Liver (tissue), 9 donors: Measurements from ENCODE around the gene DCST2. TPM values are rescaled to one million over a fixed set of nuclear protein-coding genes. Genes with fewer than 3 reads are reported as not detected.

ENCODE experiments used
- DNase-seq: peaks from one replicate; pipeline ENCODE4 v3.0.0-alpha.2; 2017; ENCODE audit warnings: low spot score
- H3K27ac ChIP-seq, 2 donors: one replicate each; pipeline ENCODE4 v1.7.0; 2013; ENCODE audit warnings: inconsistent platforms in 2 of 2, low read length in 2 of 2, control low read depth in 1 of 2, low read depth in 1 of 2, mild to moderate bottlenecking in 1 of 2
- H3K27me3 ChIP-seq, 4 donors: one replicate each; pipeline versions ENCODE4 v1.6.1 to v1.7.0; 2013; ENCODE audit warnings: low read length in 3 of 4, inconsistent platforms in 1 of 4, mild to moderate bottlenecking in 1 of 4, moderate library complexity in 1 of 4; ENCODE audit not compliant: control insufficient read depth in 4 of 4, insufficient read depth in 4 of 4
- H3K36me3 ChIP-seq, 4 donors: one replicate each; pipeline versions ENCODE4 v1.6.1 to v1.7.0; 2013; ENCODE audit warnings: low read length in 3 of 4, mild to moderate bottlenecking in 3 of 4, low read depth in 1 of 4, moderate library complexity in 1 of 4; ENCODE audit not compliant: control insufficient read depth in 4 of 4, insufficient read depth in 3 of 4
- H3K4me1 ChIP-seq, 4 donors: one replicate each; pipeline versions ENCODE4 v1.6.1 to v1.7.0; 2013; ENCODE audit warnings: low read length in 3 of 4, mild to moderate bottlenecking in 3 of 4, moderate library complexity in 1 of 4; ENCODE audit not compliant: control insufficient read depth in 4 of 4, insufficient read depth in 4 of 4
- H3K4me3 ChIP-seq, 3 donors: one replicate each; pipeline versions ENCODE4 v1.6.1 to v1.7.0; 2013; ENCODE audit warnings: low read length in 3 of 3, control low read depth in 1 of 3, low read depth in 1 of 3, mild to moderate bottlenecking in 1 of 3
- H3K9ac ChIP-seq, 2 donors: one replicate each; pipeline ENCODE4 v1.7.0; 2013; ENCODE audit warnings: low read length in 2 of 2, mild to moderate bottlenecking in 2 of 2, moderate library complexity in 2 of 2, control low read depth in 1 of 2, low read depth in 1 of 2
- H3K9me3 ChIP-seq, 4 donors: one replicate each; pipeline versions ENCODE4 v1.6.1 to v1.7.0; 2013; ENCODE audit warnings: low read length in 3 of 4; ENCODE audit not compliant: control insufficient read depth in 4 of 4
- ATF3 ChIP-seq: IDR thresholded peaks from 2 replicates; pipeline ENCODE4 v1.6.1; 2016; ENCODE audit warnings: antibody characterized with exemption
- CTCF ChIP-seq: fragments of 150-350 bp; IDR thresholded peaks from 2 replicates; pipeline ENCODE4 v1.5.1; 2017; ENCODE audit warnings: improper control_type of control experiment, low read depth, low read length; ENCODE audit not compliant: missing input control
- EGR1 ChIP-seq, 2 donors: IDR thresholded peaks; 2 replicates each; pipeline ENCODE4 v1.6.1; 2016 to 2018; ENCODE audit warnings: antibody characterized with exemption in 2 of 2, low read depth in 2 of 2
- FOXA1 ChIP-seq: IDR thresholded peaks from 2 replicates; pipeline ENCODE4 v1.6.1; 2016; ENCODE audit warnings: antibody characterized with exemption
- FOXA2 ChIP-seq: IDR thresholded peaks from 2 replicates; pipeline ENCODE4 v1.6.1; 2016; ENCODE audit warnings: antibody characterized with exemption
- GABPA ChIP-seq, 2 donors: IDR thresholded peaks in 1 of 2; conservative IDR thresholded peaks in 1 of 2; 2 replicates each; pipeline ENCODE4 v1.6.1; 2016; ENCODE audit warnings: antibody characterized with exemption in 2 of 2, mild to moderate bottlenecking in 1 of 2, moderate library complexity in 1 of 2
- HNF4G ChIP-seq: IDR thresholded peaks from 2 replicates; pipeline ENCODE4 v1.6.1; 2016; ENCODE audit warnings: antibody characterized with exemption
- JUND ChIP-seq, 2 donors: IDR thresholded peaks; 2 replicates each; pipeline ENCODE4 v1.6.1; 2016; ENCODE audit warnings: antibody characterized with exemption in 2 of 2
- MAX ChIP-seq: IDR thresholded peaks from 2 replicates; pipeline ENCODE4 v1.6.1; 2016; ENCODE audit warnings: antibody characterized with exemption
- NR2F2 ChIP-seq: IDR thresholded peaks from 2 replicates; pipeline ENCODE4 v1.6.1; 2016; ENCODE audit warnings: antibody characterized with exemption
- RAD21 ChIP-seq, 2 donors: IDR thresholded peaks; 2 replicates each; pipeline ENCODE4 v1.6.1; 2016; ENCODE audit warnings: antibody characterized with exemption in 2 of 2, mild to moderate bottlenecking in 2 of 2
- REST ChIP-seq: IDR thresholded peaks from 2 replicates; pipeline ENCODE4 v1.6.1; 2016; ENCODE audit warnings: antibody characterized with exemption, mild to moderate bottlenecking
- RXRA ChIP-seq, 2 donors: IDR thresholded peaks; 2 replicates each; pipeline ENCODE4 v1.6.1; 2017 to 2018; ENCODE audit warnings: antibody characterized with exemption in 2 of 2, mild to moderate bottlenecking in 1 of 2
- SP1 ChIP-seq: IDR thresholded peaks from 2 replicates; pipeline ENCODE4 v1.6.1; 2018; ENCODE audit warnings: antibody characterized with exemption, mild to moderate bottlenecking
- TAF1 ChIP-seq: conservative IDR thresholded peaks from 2 replicates; pipeline ENCODE4 v1.6.1; 2016; ENCODE audit warnings: antibody characterized with exemption, mild to moderate bottlenecking
- YY1 ChIP-seq: IDR thresholded peaks from 2 replicates; pipeline ENCODE4 v1.6.1; 2016; ENCODE audit warnings: antibody characterized with exemption, mild to moderate bottlenecking
- ZBTB33 ChIP-seq: IDR thresholded peaks from 2 replicates; pipeline ENCODE4 v1.6.1; 2016; ENCODE audit warnings: antibody characterized with exemption
- WGBS: extraction: QIAGEN DNeasy Blood & Tissue Kit; methylation state at CpG from one replicate; pipeline ENCODE4 v1.1.7; 2013; 5-methylcytosine and 5-hydroxymethylcytosine counted together
- polyA plus RNA-seq, 2 donors: library from polyadenylated mRNA; stranded (reverse) in 1 of 2; unstranded in 1 of 2; fragments of 200-250 nt in 1 of 2; fragments of >200 nt in 1 of 2; fragmentation: Nextera tagmentation in 1 of 2; extraction: Ambion mirVana in 1 of 2; gene quantifications; one replicate each; pipeline versions ENCODE4 v1.2.1 to v1.2.3, GENCODE V29; 2013 to 2015
- total RNA-seq, 2 donors: library from RNA; depleted of rRNA; stranded (reverse); fragments of >200 nt; gene quantifications; one replicate each; pipeline ENCODE4 v1.2.3, GENCODE V29; 2014
- donor health status: healthy.
- donor health status: healthy.
- donor health status: healthy.
- donor health status: healthy.
- donor health status: healthy.

Gene DCST2
- total and polyA plus RNA-seq, 4 donors, result 0.25 to 0.53 (median 0.27) TPM; not detected in 1

GRCh38 chr1:155070721-155071569 is 37.4 kb upstream of the DCST2 start:
- H3K4me1 ChIP-seq, result peaks cover 4 to 12% (median 7%) of the 10 kb centered on the region in 4 donors
- no peak overlapping the region for H3K27ac ChIP-seq
- peak overlapping the region in 2 of 3 donors; percentile 26 to 45 for H3K4me3 ChIP-seq
- H3K9ac ChIP-seq, result peak overlapping the region in 1 of 2 donors; percentile 6
- TF ChIP-seq CTCF (peak; percentile 23), TAF1 (no peak)
- H3K36me3 ChIP-seq, result peaks cover 0 to 2% (median 0%) of the 10 kb centered on the region in 4 donors
- DNase-seq, result peak; percentile 77
- H3K9me3 ChIP-seq, result no peaks in the 10 kb centered on the region
- H3K27me3 ChIP-seq, result no peaks in the 10 kb centered on the region
- 6% methylated on average over 61 of the region's 61 CpGs for WGBS

GRCh38 chr1:155070158-155070621 is 36.6 kb upstream of the DCST2 start:
- 27% methylated on average over 28 of the region's 28 CpGs for WGBS
- Histone ChIP-seq H3K27ac (no peak overlapping the region), H3K4me1 (peaks cover 4 to 12% (median 7%) of the 10 kb centered on the region in 4 donors), H3K4me3 (no peak overlapping the region), H3K36me3 (peaks cover 0 to 2% (median 0%) of the 10 kb centered on the region in 4 donors), H3K9me3 (no peaks in the 10 kb centered on the region), H3K9ac (no peak overlapping the region), H3K27me3 (no peaks in the 10 kb centered on the region)
- DNase-seq, result no peak
- TF ChIP-seq ZBTB33 (no peak), FOXA1 (no peak), NR2F2 (no peak), SP1 (no peak), GABPA (IDR thresholded peaks at IDR 0.05 in 1 of 2, conservative IDR thresholded peaks at IDR 0.05 in 1 of 2) (no peak), MAX (no peak), JUND (IDR thresholded peaks at IDR 0.05) (no peak), RAD21 (IDR thresholded peaks at IDR 0.05) (no peak), EGR1 (IDR thresholded peaks at IDR 0.05; ENCODE audit: low read depth in 2 of 2) (no peak), FOXA2 (no peak), YY1 (no peak), REST (no peak), ATF3 (no peak), TAF1 (no peak), RXRA (IDR thresholded peaks at IDR 0.05) (no peak), CTCF (no peak), HNF4G (no peak)
